ENCODE measurements around the gene MS4A15. TPM values are rescaled to one million over a fixed set of nuclear protein-coding genes. Genes with fewer than 3 reads are reported as not detected.

MS4A15 gene
- total and polyA plus RNA-seq, 10 of the 15 experiments (the other 5 are each of a cell fraction or from before 2014, with no cell fraction given), result 0.05 to 0.84 (median 0.45) TPM

DNA sequence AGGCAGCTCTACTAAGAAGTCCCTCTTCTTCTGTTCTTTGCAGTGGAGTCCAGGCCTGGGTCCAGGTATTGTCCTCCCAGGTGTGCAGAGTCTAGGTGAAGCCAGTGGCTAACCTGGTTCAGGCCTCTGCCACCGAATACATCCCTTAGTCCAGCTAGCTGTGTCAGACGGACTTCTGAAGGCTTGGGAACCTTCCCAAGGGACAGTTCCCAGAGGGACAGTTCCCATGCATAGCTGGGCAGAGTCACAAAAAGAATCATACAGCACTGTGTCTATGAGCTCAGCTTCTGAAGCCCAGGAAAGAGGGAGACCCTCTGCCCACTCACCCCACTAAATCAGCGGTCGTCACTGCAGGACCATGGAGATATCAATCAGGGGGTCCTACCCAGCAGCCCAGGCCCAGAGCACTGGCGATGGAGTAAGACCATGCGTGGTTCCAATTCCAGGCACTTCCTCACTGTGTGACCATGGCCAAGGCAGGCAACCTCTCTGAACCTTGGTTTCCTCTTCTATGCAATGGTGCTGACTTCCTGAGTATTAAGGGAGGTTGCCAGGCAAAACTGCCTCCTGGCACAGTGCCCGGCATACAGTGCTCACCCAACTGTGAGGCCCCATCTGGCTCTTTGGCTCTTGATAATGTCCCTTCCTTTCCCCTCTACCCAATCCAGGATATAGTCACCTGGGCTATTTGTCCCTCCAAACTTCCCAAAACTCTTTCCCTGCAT is 31.9 kb downstream of the MS4A15 start:
- Histone ChIP-seq H3K9ac (ENCODE audit: control insufficient read depth, insufficient read depth, low read length) (no peak overlapping the region), H3K27ac (ENCODE audit: control insufficient read depth, insufficient read depth) (no peak overlapping the region), H2AFZ (ENCODE audit: control insufficient read depth, low read depth, low read length) (no peak overlapping the region), H4K20me1 (ENCODE audit: control insufficient read depth, insufficient read depth) (no peaks in the 10 kb centered on the region), H3K9me3 (replicated peaks; ENCODE audit: control insufficient read depth, insufficient read depth, low read length) (no peaks in the 10 kb centered on the region; the same call in 2 of the 3 replicates), H3K4me1 (ENCODE audit: control insufficient read depth, insufficient read depth, low read length) (no peaks in the 10 kb centered on the region), H3K27me3 (replicated peaks in 1 of 2; ENCODE audit: control insufficient read depth in 2 of 2, insufficient read depth in 2 of 2, low read length in 1 of 2) (no peaks in the 10 kb centered on the region; a peak in 1 of 4 replicates), H3K4me3 (no peak overlapping the region), H3K36me3 (ENCODE audit: control insufficient read depth in 2 of 2, insufficient read depth in 2 of 2, low read length in 1 of 2) (no peaks in the 10 kb centered on the region), H3K4me2 (ENCODE audit: control insufficient read depth, insufficient read depth) (no peak overlapping the region), H3K79me2 (ENCODE audit: control insufficient read depth, insufficient read depth, low read length) (no peaks in the 10 kb centered on the region)
- POLR2A ChIA-PET, result no interaction called here
- SMC1A ChIA-PET (ENCODE audit: uncharacterized antibody, unreplicated experiment), result no interaction called here
- ATAC-seq, result no peak
- no peak for FAIRE-seq
- BruUV-seq (replicated peaks), result no TSS peak
- in situ Hi-C loops (cut with MboI) (no loop called here), intact Hi-C loops (cut with micrococcal nuclease; ENCODE audit: unreplicated experiment) (no loop called here)
- no peak for DNase-seq (ENCODE audit: low read depth, low spot score)
- CTCF ChIA-PET, result no interaction called here
- RAD21 ChIA-PET (ENCODE audit: unreplicated experiment), result no interaction called here
- TF ChIP-seq TBL1XR1 (IDR thresholded peaks at IDR 0.05; ENCODE audit: low read depth, low read length) (no peak), CBX5 (IDR thresholded peaks at IDR 0.05; ENCODE audit: low read depth) (no peak), ETV6 (conservative IDR thresholded peaks at IDR 0.05 in 1 of 2, IDR thresholded peaks at IDR 0.05 in 1 of 2; ENCODE audit: borderline replicate concordance in 1 of 2, low read depth in 1 of 2) (no peak), TCF7 (IDR thresholded peaks at IDR 0.05; ENCODE audit: borderline replicate concordance) (no peak), MYC (IDR thresholded peaks at IDR 0.05; ENCODE audit: insufficient read depth, insufficient read length, insufficient replicate concordance, low read length, severe bottlenecking) (no peak), JUNB (IDR thresholded peaks at IDR 0.05) (no peak), MEF2A (IDR thresholded peaks at IDR 0.05; ENCODE audit: insufficient read depth, low read depth, low read length) (no peak), ZNF24 (IDR thresholded peaks at IDR 0.05) (no peak), BACH1 (IDR thresholded peaks at IDR 0.05; ENCODE audit: borderline replicate concordance) (no peak), RBBP5 (conservative IDR thresholded peaks at IDR 0.05) (no peak), POLR2AphosphoS5 (IDR thresholded peaks at IDR 0.05; ENCODE audit: low read length) (no peak), POU2F2 (IDR thresholded peaks at IDR 0.05; ENCODE audit: borderline replicate concordance, low read depth, low read length) (no peak), BCL3 (IDR thresholded peaks at IDR 0.05; ENCODE audit: borderline replicate concordance, insufficient read depth, low read depth, low read length, poor library complexity, severe bottlenecking) (no peak), KLF5 (IDR thresholded peaks at IDR 0.05; ENCODE audit: partially characterized antibody) (no peak), SMAD5 (IDR thresholded peaks at IDR 0.05; ENCODE audit: low read depth) (no peak), GATAD2B (conservative IDR thresholded peaks at IDR 0.05; ENCODE audit: low read depth) (no peak), ZBTB4 (CRISPR knock-in tag; IDR thresholded peaks at IDR 0.05) (no peak)
- TF ChIP-seq, protein P1, sequence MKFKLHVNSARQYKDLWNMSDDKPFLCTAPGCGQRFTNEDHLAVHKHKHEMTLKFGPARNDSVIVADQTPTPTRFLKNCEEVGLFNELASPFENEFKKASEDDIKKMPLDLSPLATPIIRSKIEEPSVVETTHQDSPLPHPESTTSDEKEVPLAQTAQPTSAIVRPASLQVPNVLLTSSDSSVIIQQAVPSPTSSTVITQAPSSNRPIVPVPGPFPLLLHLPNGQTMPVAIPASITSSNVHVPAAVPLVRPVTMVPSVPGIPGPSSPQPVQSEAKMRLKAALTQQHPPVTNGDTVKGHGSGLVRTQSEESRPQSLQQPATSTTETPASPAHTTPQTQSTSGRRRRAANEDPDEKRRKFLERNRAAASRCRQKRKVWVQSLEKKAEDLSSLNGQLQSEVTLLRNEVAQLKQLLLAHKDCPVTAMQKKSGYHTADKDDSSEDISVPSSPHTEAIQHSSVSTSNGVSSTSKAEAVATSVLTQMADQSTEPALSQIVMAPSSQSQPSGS (IDR thresholded peaks at IDR 0.05; ENCODE audit: low read length), result no peak
- 43% methylated on average over 7 of the region's 7 CpGs for WGBS (ENCODE audit: insufficient coverage, insufficient replicate concordance, low lambda C conversion rate, missing lambda C conversion rate)

All from GM12878 (cell line).